Kidney glomerular epithelial cell (primary cell): Measurements from ENCODE around the gene NR3C1.

ENCODE experiments used
- DNase-seq: peaks from one replicate; lab custom pipeline; 2025; lab: John Stamatoyannopoulos, UW

NR3C1 gene

GRCh38 chr5:143258559-143259253, 144.8 kb downstream of the NR3C1 start:
- peak; percentile 15 for DNase-seq

GRCh38 chr5:143254819-143255218, 148.7 kb downstream of the NR3C1 start:
- no peak for DNase-seq

GRCh38 chr5:143251946-143252345, 151.5 kb downstream of the NR3C1 start:
- no peak for DNase-seq

- no peak for DNase-seq
Observed at GRCh38 chr5:143251190-143251589, 152.3 kb downstream of the NR3C1 start.

GRCh38 chr5:143249851-143250250, 153.6 kb downstream of the NR3C1 start:
- DNase-seq = peak; percentile 5

GRCh38 chr5:143248822-143249579, 154.5 kb downstream of the NR3C1 start:
- DNase-seq = peak; percentile 66

- DNase-seq = no peak
Observed at GRCh38 chr5:143248391-143248790, 155.1 kb downstream of the NR3C1 start.

GRCh38 chr5:143247134-143247815, 156.2 kb downstream of the NR3C1 start:
- DNase-seq = no peak

GRCh38 chr5:143245929-143246561, 157.4 kb downstream of the NR3C1 start:
- peak; percentile 83 for DNase-seq

GRCh38 chr5:143244990-143245389, 158.5 kb downstream of the NR3C1 start:
- DNase-seq = no peak

GRCh38 chr5:143244000-143244736, 159.3 kb downstream of the NR3C1 start:
- DNase-seq = peak; percentile 93

GRCh38 chr5:143243103-143243502, 160.4 kb downstream of the NR3C1 start:
- DNase-seq = no peak

GRCh38 chr5:143241892-143242291, 161.6 kb downstream of the NR3C1 start:
- DNase-seq = peak; percentile 8

GRCh38 chr5:143239882-143240518, 163.5 kb downstream of the NR3C1 start:
- no peak for DNase-seq

- no peak for DNase-seq
Observed at GRCh38 chr5:143238620-143239019, 164.9 kb downstream of the NR3C1 start.

- no peak for DNase-seq
Observed at GRCh38 chr5:143237664-143238063, 165.8 kb downstream of the NR3C1 start.

GRCh38 chr5:143236682-143237081, 166.8 kb downstream of the NR3C1 start:
- DNase-seq = no peak

GRCh38 chr5:143235423-143235822, 168.1 kb downstream of the NR3C1 start:
- DNase-seq = no peak

- no peak for DNase-seq
Observed at GRCh38 chr5:143234162-143234842, 169.2 kb downstream of the NR3C1 start.

- DNase-seq = no peak
Observed at GRCh38 chr5:143233031-143233430, 170.5 kb downstream of the NR3C1 start.
